ENCODE measurements around the gene DNAJC4. TPM values are rescaled to one million over a fixed set of nuclear protein-coding genes. Genes with fewer than 3 reads are reported as not detected.

The DNAJC4 gene
- total RNA-seq, 1 donor from 2014 or later = 27.2 TPM

DNA sequence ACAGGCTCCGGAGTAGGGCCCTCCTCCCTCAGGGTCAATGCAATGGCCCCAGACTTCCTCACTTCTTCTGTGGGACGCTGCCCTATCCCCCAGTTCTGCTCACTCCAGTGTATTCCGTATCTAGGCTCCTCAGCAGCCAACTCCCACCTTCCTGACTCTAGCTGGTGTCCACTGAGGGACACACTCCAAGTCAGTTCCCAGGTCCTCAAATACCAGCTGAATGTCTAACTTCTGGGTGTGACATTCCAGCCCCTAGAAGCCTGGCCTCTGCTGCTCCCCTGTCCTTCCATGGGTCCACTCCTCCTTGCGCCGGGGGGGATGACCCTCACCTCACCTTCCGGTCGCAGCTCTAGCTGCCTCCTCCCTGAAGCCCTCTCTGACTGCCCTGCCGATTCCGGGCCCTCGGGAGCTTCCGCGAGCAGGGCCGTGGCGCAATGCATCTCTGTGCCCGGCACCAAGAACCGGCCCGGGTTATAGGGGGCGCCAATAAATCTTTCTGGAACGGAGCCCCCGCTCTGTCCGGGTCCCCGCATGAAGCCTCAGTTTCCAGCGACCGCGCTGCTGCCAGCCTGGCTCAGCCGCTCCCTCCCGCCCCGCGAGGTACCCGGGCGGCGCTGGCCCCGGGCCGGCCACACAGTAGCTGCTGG is 38.7 kb downstream of the DNAJC4 start:
- Mint-ChIP-seq H3K4me3 (peak overlapping the region; percentile 85), H3K4me1 (peaks cover 22% of the 10 kb centered on the region), H3K27ac (ENCODE audit: unreplicated experiment) (peak overlapping the region; percentile 92), H3K27me3 (ENCODE audit: low read depth) (peaks cover 7% of the 10 kb centered on the region), H3K9me3 (no peaks in the 10 kb centered on the region), H3K36me3 (ENCODE audit: low read depth) (peaks cover 3% of the 10 kb centered on the region)
- peak; percentile 14 for DNase-seq (ENCODE audit: low read depth, low spot score)
- TF ChIP-seq, protein P1, sequence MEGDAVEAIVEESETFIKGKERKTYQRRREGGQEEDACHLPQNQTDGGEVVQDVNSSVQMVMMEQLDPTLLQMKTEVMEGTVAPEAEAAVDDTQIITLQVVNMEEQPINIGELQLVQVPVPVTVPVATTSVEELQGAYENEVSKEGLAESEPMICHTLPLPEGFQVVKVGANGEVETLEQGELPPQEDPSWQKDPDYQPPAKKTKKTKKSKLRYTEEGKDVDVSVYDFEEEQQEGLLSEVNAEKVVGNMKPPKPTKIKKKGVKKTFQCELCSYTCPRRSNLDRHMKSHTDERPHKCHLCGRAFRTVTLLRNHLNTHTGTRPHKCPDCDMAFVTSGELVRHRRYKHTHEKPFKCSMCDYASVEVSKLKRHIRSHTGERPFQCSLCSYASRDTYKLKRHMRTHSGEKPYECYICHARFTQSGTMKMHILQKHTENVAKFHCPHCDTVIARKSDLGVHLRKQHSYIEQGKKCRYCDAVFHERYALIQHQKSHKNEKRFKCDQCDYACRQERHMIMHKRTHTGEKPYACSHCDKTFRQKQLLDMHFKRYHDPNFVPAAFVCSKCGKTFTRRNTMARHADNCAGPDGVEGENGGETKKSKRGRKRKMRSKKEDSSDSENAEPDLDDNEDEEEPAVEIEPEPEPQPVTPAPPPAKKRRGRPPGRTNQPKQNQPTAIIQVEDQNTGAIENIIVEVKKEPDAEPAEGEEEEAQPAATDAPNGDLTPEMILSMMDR (conservative IDR thresholded peaks at IDR 0.05) = no peak

GRCh38 chr11:64269540-64270220 is 39.3 kb downstream of the DNAJC4 start:
- peaks cover 22% of the 10 kb centered on the region for H3K4me1 Mint-ChIP-seq
- peak; percentile 96 for DNase-seq (ENCODE audit: low read depth, low spot score)
- H3K9me3 Mint-ChIP-seq = no peaks in the 10 kb centered on the region
- H3K27ac Mint-ChIP-seq (ENCODE audit: unreplicated experiment) = peak overlapping the region; percentile 100
- H3K36me3 Mint-ChIP-seq (ENCODE audit: low read depth) = peaks cover 3% of the 10 kb centered on the region
- H3K4me3 Mint-ChIP-seq = peak overlapping the region; percentile 99
- peaks cover 7% of the 10 kb centered on the region for H3K27me3 Mint-ChIP-seq (ENCODE audit: low read depth)
- TF ChIP-seq, protein P1 (conservative IDR thresholded peaks at IDR 0.05) = no peak

DNA sequence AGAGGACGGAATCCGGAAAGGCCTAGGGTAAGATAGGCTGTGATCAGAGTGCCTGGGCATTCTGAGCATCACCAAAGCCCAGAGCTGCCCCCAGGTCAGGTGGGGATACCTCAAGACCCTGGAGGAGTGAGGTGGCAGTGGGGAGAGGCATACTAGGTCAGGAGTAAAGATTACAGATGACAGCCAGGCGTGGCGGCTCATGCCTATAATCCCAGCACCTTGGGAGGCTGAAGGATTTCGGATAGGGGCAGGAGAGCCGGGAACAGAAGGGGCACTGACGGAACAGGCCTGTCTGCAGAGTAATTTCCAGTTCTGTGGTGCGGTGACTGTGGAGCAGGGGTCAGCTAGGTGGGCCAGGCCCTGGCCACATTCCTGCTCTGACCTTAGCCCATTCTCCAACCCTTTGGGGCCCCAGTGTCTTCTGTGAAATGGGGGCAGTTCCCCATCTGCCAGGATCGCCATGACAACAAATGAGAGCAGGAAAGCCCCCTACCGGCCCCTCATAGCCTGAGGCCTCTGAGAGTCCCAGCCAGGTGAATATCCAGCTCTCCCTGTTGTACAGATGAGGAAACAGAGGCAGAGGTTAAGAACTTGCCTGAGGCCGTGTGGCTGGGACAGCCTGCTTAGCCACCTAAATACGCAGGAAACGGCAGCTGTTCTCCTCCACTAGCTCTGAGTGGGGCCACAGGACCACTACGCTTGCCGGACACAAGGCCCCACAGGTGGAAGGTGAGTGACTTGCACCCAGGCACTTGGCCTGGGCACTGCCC is 44.9 kb downstream of the DNAJC4 start:
- peaks cover 9% of the 10 kb centered on the region for H3K4me1 Mint-ChIP-seq
- H3K36me3 Mint-ChIP-seq (ENCODE audit: low read depth) = peaks cover under 1% of the 10 kb centered on the region
- peaks cover 2% of the 10 kb centered on the region for H3K27me3 Mint-ChIP-seq (ENCODE audit: low read depth)
- H3K4me3 Mint-ChIP-seq = peak overlapping the region; percentile 44
- DNase-seq (ENCODE audit: low read depth, low spot score) = no peak
- TF ChIP-seq, protein P1 (conservative IDR thresholded peaks at IDR 0.05) = no peak
- H3K27ac Mint-ChIP-seq (ENCODE audit: unreplicated experiment) = no peak overlapping the region
- no peaks in the 10 kb centered on the region for H3K9me3 Mint-ChIP-seq

GRCh38 chr11:64275841-64276240 is 45.5 kb downstream of the DNAJC4 start:
- no peak overlapping the region for H3K4me3 Mint-ChIP-seq
- H3K36me3 Mint-ChIP-seq (ENCODE audit: low read depth) = no peaks in the 10 kb centered on the region
- TF ChIP-seq, protein P1 (conservative IDR thresholded peaks at IDR 0.05) = no peak
- no peak for DNase-seq (ENCODE audit: low read depth, low spot score)
- peaks cover 6% of the 10 kb centered on the region for H3K4me1 Mint-ChIP-seq
- H3K9me3 Mint-ChIP-seq = no peaks in the 10 kb centered on the region
- H3K27me3 Mint-ChIP-seq (ENCODE audit: low read depth) = no peaks in the 10 kb centered on the region
- no peak overlapping the region for H3K27ac Mint-ChIP-seq (ENCODE audit: unreplicated experiment)

- Mint-ChIP-seq H3K4me1 (peaks cover 8% of the 10 kb centered on the region), H3K27me3 (ENCODE audit: low read depth) (no peaks in the 10 kb centered on the region), H3K36me3 (ENCODE audit: low read depth) (no peaks in the 10 kb centered on the region), H3K27ac (ENCODE audit: unreplicated experiment) (no peak overlapping the region), H3K9me3 (no peaks in the 10 kb centered on the region), H3K4me3 (peak overlapping the region; percentile 9)
- TF ChIP-seq, protein P1 (conservative IDR thresholded peaks at IDR 0.05) = no peak
- DNase-seq (ENCODE audit: low read depth, low spot score) = no peak
These were observed 46.5 kb downstream of the DNAJC4 start for GRCh38 chr11:64276653-64277431.

All from neural crest cell (in vitro differentiated cells).